CMK (cell line): ENCODE results near the gene LGALS7B.
"Not testable (repeated sequence)": the region's sequence is repeated elsewhere in the genome, so short reads cannot be mapped to it uniquely, and the experiment has no call there.

ENCODE experiments used
- DNase-seq: peaks from one replicate; pipeline ENCODE4 v3.0.0-alpha.2; 2010; ENCODE audit warnings: low read depth

Gene LGALS7B

GRCh38 chr19:38770228-38770948, 18.6 kb upstream of the LGALS7B start:
- DNase-seq, result not testable (repeated sequence)

GRCh38 chr19:38770949-38771275, 18.1 kb upstream of the LGALS7B start:
- DNase-seq, result not testable (repeated sequence)

GRCh38 chr19:38771569-38771968, 17.4 kb upstream of the LGALS7B start:
- DNase-seq, result not testable (repeated sequence)

GRCh38 chr19:38773469-38774177, 15.4 kb upstream of the LGALS7B start, which contains the start of gene LGALS7:
Gene LGALS7, minus strand, starts transcription at chr19:38773517. Its CDS starts 25 bp downstream, at chr19:38773492.
- no peak for DNase-seq

GRCh38 chr19:38774181-38774950, 14.6 kb upstream of the LGALS7B start:
- DNase-seq, result no peak

GRCh38 chr19:38778733-38779132, 10.3 kb upstream of the LGALS7B start:
- DNase-seq, result no peak

GRCh38 chr19:38780443-38780842, 8.6 kb upstream of the LGALS7B start:
- DNase-seq, result no peak

- peak; percentile 22 for DNase-seq
Observed at GRCh38 chr19:38781058-38781457, 7.9 kb upstream of the LGALS7B start.

- DNase-seq, result not testable (repeated sequence)
Observed at GRCh38 chr19:38782212-38782611, 6.8 kb upstream of the LGALS7B start.

- DNase-seq, result no peak
Observed at GRCh38 chr19:38784224-38784623, 4.8 kb upstream of the LGALS7B start.

GRCh38 chr19:38785187-38785699, 3.8 kb upstream of the LGALS7B start:
- no peak for DNase-seq

- not testable (repeated sequence) for DNase-seq
Observed at GRCh38 chr19:38786061-38786460, 2.9 kb upstream of the LGALS7B start.

GRCh38 chr19:38786572-38787265, 2.3 kb upstream of the LGALS7B start:
- no peak for DNase-seq

GRCh38 chr19:38790507-38791403, 1.8 kb downstream of the LGALS7B start:
- not testable (repeated sequence) for DNase-seq

- DNase-seq, result not testable (repeated sequence)
Observed at GRCh38 chr19:38791451-38792064, 2.6 kb downstream of the LGALS7B start.

- no peak for DNase-seq
Observed at GRCh38 chr19:38792250-38793111, 3.5 kb downstream of the LGALS7B start.

- no peak for DNase-seq
Observed at GRCh38 chr19:38793177-38793576, 4.2 kb downstream of the LGALS7B start.

GRCh38 chr19:38793671-38794070, 4.7 kb downstream of the LGALS7B start:
- no peak for DNase-seq

- DNase-seq, result no peak
Observed at GRCh38 chr19:38795549-38795948, 6.5 kb downstream of the LGALS7B start.
